B cell (primary cell): Measurements from ENCODE around the gene MT1G. TPM values are rescaled to one million over a fixed set of nuclear protein-coding genes. Genes with fewer than 3 reads are reported as not detected.

Experiments used
- ATAC-seq: fragments of 200-7000 bp; cut with Tn5 transposase; one replicate; pipeline ENCODE4 v1.10.0; 2021; ENCODE audit warnings: low read depth, mild to moderate bottlenecking, moderate number of reproducible peaks, moderate library complexity
- CTCF ChIA-PET: fragments of 350-600 bp; sonication (Branson Sonifier 250); formaldehyde crosslinking; loops from one replicate; lab custom pipeline; 2021; ENCODE audit warnings: antibody characterized with exemption, inconsistent platforms; lab: Charles Lee
- POLR2A ChIA-PET: fragments of 350-600 bp; sonication (Branson Sonifier 250); formaldehyde crosslinking; loops from one replicate; lab custom pipeline; 2021; ENCODE audit warnings: antibody characterized with exemption; lab: Charles Lee
- DNase-seq: peaks from one replicate; pipeline ENCODE4 v3.0.0; 2013
- H2AFZ ChIP-seq: 2 replicates; pipeline ENCODE4 v1.6.1; 2012; ENCODE audit warnings: mild to moderate bottlenecking, low read depth, low read length; ENCODE audit not compliant: insufficient read depth, poor library complexity, severe bottlenecking
- H3K27ac ChIP-seq, 2 donors: 1 replicate in 1 of 2; 2 replicates in 1 of 2; pipeline ENCODE4 v1.5.1; 2012 to 2013; ENCODE audit warnings: low read length in 2 of 2, mild to moderate bottlenecking in 2 of 2, moderate library complexity in 1 of 2
- H3K27me3 ChIP-seq, 4 experiments: fragments of 200-600 bp in 1 of 4; sonication (generic) in 1 of 4; replicated peaks in 1 of 4; 1 replicate in 2 of 4; 2 replicates in 2 of 4; pipeline versions ENCODE4 v1.6.1 to v1.7.0; 2013 to 2016; ENCODE audit warnings: low read length in 3 of 4, mild to moderate bottlenecking in 2 of 4, mixed read lengths in 1 of 4, moderate library complexity in 1 of 4; ENCODE audit not compliant: insufficient read depth in 4 of 4, control insufficient read depth in 3 of 4; ENCODE audit errors: control extremely low read depth in 1 of 4
- H3K36me3 ChIP-seq, 2 experiments: replicated peaks in 1 of 2; 1 replicate in 1 of 2; 2 replicates in 1 of 2; pipeline versions ENCODE4 v1.6.1 to v1.7.1; 2013; ENCODE audit warnings: low read length in 1 of 2; ENCODE audit not compliant: insufficient read depth in 2 of 2, control insufficient read depth in 1 of 2; ENCODE audit errors: control extremely low read depth in 1 of 2, extremely low read depth in 1 of 2
- H3K4me1 ChIP-seq, 2 donors: fragments of 200-600 bp in 1 of 2; sonication (generic) in 1 of 2; 1 replicate in 1 of 2; 2 replicates in 1 of 2; pipeline versions ENCODE4 v1.5.1 to v1.6.1; 2013 to 2017; ENCODE audit warnings: low read length in 2 of 2; ENCODE audit not compliant: control insufficient read depth in 2 of 2, insufficient read depth in 2 of 2
- H3K4me2 ChIP-seq: replicated peaks from 2 replicates; pipeline ENCODE3; 2012; ENCODE audit warnings: mild to moderate bottlenecking, low read depth, low read length; ENCODE audit not compliant: poor library complexity, severe bottlenecking
- H3K4me3 ChIP-seq, 5 experiments: fragments of 200-600 bp in 1 of 5; sonication (generic) in 1 of 5; 1 replicate in 3 of 5; 2 replicates in 2 of 5; pipeline versions ENCODE4 v1.5.1 to v1.7.0; 2011 to 2016; ENCODE audit warnings: low read length in 4 of 5, mild to moderate bottlenecking in 4 of 5, low read depth in 2 of 5, control low read depth in 1 of 5, moderate library complexity in 1 of 5; ENCODE audit not compliant: insufficient read depth in 1 of 5; ENCODE audit errors: control extremely low read depth in 1 of 5, extremely low read depth in 1 of 5
- H3K79me2 ChIP-seq: fragments of 200-600 bp; sonication (generic); one replicate; pipeline ENCODE4 v1.6.0; 2016; ENCODE audit warnings: low read length; ENCODE audit not compliant: control insufficient read depth, insufficient read depth
- H3K9ac ChIP-seq: fragments of 200-600 bp; sonication (generic); 2 replicates; pipeline ENCODE4 v1.6.1; 2017; ENCODE audit warnings: mild to moderate bottlenecking, low read length, moderate library complexity
- H3K9me3 ChIP-seq, 3 donors: one replicate each; pipeline versions ENCODE4 v1.6.1 to v1.7.1; 2013; ENCODE audit warnings: low read length in 2 of 3; ENCODE audit not compliant: control insufficient read depth in 2 of 3, insufficient read depth in 1 of 3; ENCODE audit errors: control extremely low read depth in 1 of 3
- H4K20me1 ChIP-seq: 2 replicates; pipeline ENCODE4 v1.6.0; 2012; ENCODE audit warnings: mild to moderate bottlenecking, low read length; ENCODE audit not compliant: insufficient read depth, control insufficient read depth, poor library complexity, severe bottlenecking
- H3K27ac Mint-ChIP-seq: one replicate; pipeline ENCODE4 v1.8.0; 2021; ENCODE audit warnings: mixed read lengths
- H3K27me3 Mint-ChIP-seq: one replicate; pipeline ENCODE4 v1.8.0; 2021; ENCODE audit warnings: mixed read lengths
- H3K4me1 Mint-ChIP-seq: one replicate; pipeline ENCODE4 v1.8.0; 2021; ENCODE audit warnings: mixed read lengths
- H3K4me3 Mint-ChIP-seq: one replicate; pipeline ENCODE4 v1.8.0; 2021; ENCODE audit warnings: mixed read lengths
- H3K9me3 Mint-ChIP-seq: one replicate; pipeline ENCODE4 v1.8.0; 2022; ENCODE audit warnings: mixed read lengths; ENCODE audit not compliant: insufficient read depth
- EZH2 ChIP-seq: IDR thresholded peaks from 2 replicates; pipeline ENCODE4 v1.6.1; 2012; ENCODE audit warnings: borderline replicate concordance, low read depth, mild to moderate bottlenecking, moderate library complexity, low read length; ENCODE audit not compliant: insufficient read depth, poor library complexity, severe bottlenecking
- WGBS: methylation state at CpG from one replicate; pipeline ENCODE4 v1.1.5; 2013; ENCODE audit warnings: missing lambda C conversion rate; ENCODE audit not compliant: insufficient coverage; 5-methylcytosine and 5-hydroxymethylcytosine counted together
- intact Hi-C: fragments of 100-400 bp; cut with micrococcal nuclease; formaldehyde crosslinking; loops from one replicate; pipeline ENCODE4 v1.10.0; 2022
- polyA plus RNA-seq: library from polyadenylated mRNA; depleted of rRNA; stranded (reverse); fragments of >200 nt; gene quantifications from 2 replicates; pipeline ENCODE4 v1.2.3, GENCODE V29; 2012
- total RNA-seq, 2 donors: library from RNA; stranded (reverse); fragments of 120-200 nt in 1 of 2; gene quantifications; 1 replicate in 1 of 2; 2 replicates in 1 of 2; pipeline versions ENCODE4 v1.2.3 to v1.2.4, GENCODE V29; 2013 to 2022
- TF ChIP-seq, protein P1 (sequence below): fragments of 200-600 bp; IDR thresholded peaks from one replicate; pipeline ENCODE4 v1.8.0; 2022; ENCODE audit warnings: antibody characterized with exemption, mild to moderate bottlenecking

The MT1G gene
- total and polyA plus RNA-seq, 2 donors (not counting 1 experiment from before 2014, with no cell fraction given): not detected

GRCh38 chr16:56628486-56629350, 39.1 kb downstream of the MT1G start:
- Histone ChIP-seq H4K20me1 (no peaks in the 10 kb centered on the region), H2AFZ (no peak overlapping the region), H3K9me3 (no peaks in the 10 kb centered on the region), H3K27ac (no peak overlapping the region), H3K27me3 (peaks cover 0 to 57% (median 32%) of the 10 kb centered on the region in 4 experiments), H3K4me1 (peaks cover 35 to 39% of the 10 kb centered on the region in 2 donors), H3K4me2 (no peak overlapping the region), H3K36me3 (no peaks in the 10 kb centered on the region), H3K79me2 (no peaks in the 10 kb centered on the region), H3K9ac (no peak overlapping the region), H3K4me3 (no peak overlapping the region)
- POLR2A ChIA-PET: interaction anchor here (0.6 kb wide), 1 partner anchor 10 kb away, joined by 3 read pairs; no protein-coding TSS in a partner anchor
- no peak overlapping the region for H3K27ac Mint-ChIP-seq
- peaks cover 54% of the 10 kb centered on the region for H3K27me3 Mint-ChIP-seq
- H3K4me1 Mint-ChIP-seq: peaks cover 36% of the 10 kb centered on the region
- TF ChIP-seq, protein P1, sequence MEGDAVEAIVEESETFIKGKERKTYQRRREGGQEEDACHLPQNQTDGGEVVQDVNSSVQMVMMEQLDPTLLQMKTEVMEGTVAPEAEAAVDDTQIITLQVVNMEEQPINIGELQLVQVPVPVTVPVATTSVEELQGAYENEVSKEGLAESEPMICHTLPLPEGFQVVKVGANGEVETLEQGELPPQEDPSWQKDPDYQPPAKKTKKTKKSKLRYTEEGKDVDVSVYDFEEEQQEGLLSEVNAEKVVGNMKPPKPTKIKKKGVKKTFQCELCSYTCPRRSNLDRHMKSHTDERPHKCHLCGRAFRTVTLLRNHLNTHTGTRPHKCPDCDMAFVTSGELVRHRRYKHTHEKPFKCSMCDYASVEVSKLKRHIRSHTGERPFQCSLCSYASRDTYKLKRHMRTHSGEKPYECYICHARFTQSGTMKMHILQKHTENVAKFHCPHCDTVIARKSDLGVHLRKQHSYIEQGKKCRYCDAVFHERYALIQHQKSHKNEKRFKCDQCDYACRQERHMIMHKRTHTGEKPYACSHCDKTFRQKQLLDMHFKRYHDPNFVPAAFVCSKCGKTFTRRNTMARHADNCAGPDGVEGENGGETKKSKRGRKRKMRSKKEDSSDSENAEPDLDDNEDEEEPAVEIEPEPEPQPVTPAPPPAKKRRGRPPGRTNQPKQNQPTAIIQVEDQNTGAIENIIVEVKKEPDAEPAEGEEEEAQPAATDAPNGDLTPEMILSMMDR: no peak
- TF ChIP-seq EZH2: no peak
- H3K4me3 Mint-ChIP-seq: no peak overlapping the region
- CTCF ChIA-PET: interaction anchor here (2.2 kb wide), 1 partner anchor 28 kb away, joined by 15 read pairs; no protein-coding TSS in a partner anchor
- H3K9me3 Mint-ChIP-seq: no peaks in the 10 kb centered on the region
- intact Hi-C loops: no loop called here
- ATAC-seq: no peak
- WGBS: 78% methylated on average over 7 of the region's 9 CpGs
- DNase-seq: no peak

DNA sequence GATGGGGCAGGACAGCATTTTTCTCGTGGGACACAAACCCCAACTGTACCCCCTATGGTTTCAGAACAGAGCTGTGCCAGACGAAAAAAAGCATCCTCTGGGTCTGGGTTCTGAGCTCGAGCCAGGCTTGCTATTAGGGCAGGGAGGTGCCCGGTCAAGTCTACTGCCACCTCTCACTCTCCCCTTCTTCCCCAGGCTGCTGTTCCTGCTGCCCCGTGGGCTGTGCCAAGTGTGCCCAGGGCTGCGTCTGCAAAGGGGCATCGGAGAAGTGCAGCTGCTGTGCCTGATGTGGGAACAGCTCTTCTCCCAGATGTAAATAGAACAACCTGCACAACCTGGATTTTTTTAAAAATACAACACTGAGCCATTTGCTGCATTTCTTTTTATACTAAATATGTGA, 41.2 kb downstream of the MT1G start:
- Histone ChIP-seq H3K27ac (no peak overlapping the region), H4K20me1 (no peaks in the 10 kb centered on the region), H3K27me3 (peaks cover 0 to 37% (median 20%) of the 10 kb centered on the region in 4 experiments), H3K4me2 (no peak overlapping the region), H3K4me1 (peaks cover 24 to 26% of the 10 kb centered on the region in 2 donors), H3K79me2 (no peaks in the 10 kb centered on the region), H2AFZ (no peak overlapping the region), H3K9ac (no peak overlapping the region), H3K9me3 (no peaks in the 10 kb centered on the region), H3K36me3 (no peaks in the 10 kb centered on the region), H3K4me3 (no peak overlapping the region)
- Mint-ChIP-seq H3K4me3 (no peak overlapping the region), H3K27me3 (peaks cover 44% of the 10 kb centered on the region), H3K27ac (no peak overlapping the region), H3K9me3 (no peaks in the 10 kb centered on the region), H3K4me1 (peaks cover 27% of the 10 kb centered on the region)
- ChIA-PET POLR2A (interaction anchor here (0.7 kb wide), 1 partner anchor 15 kb away, joined by 3 read pairs; no protein-coding TSS in a partner anchor), CTCF (no interaction called here)
- no peak for ATAC-seq
- intact Hi-C loops: no loop called here
- WGBS: 66% methylated on average over 6 of the region's 7 CpGs
- no peak for DNase-seq
- no peak for TF ChIP-seq EZH2
- TF ChIP-seq, protein P1: no peak
